GM19099 (cell line): ENCODE data around the gene GSTM4.

Experiments
- POLR2A ChIP-seq: IDR thresholded peaks from 3 replicates; pipeline ENCODE4 v1.6.1; 2011; ENCODE audit warnings: low read depth; ENCODE audit not compliant: insufficient read length; ENCODE audit errors: extremely low read depth

The GSTM4 gene

DNA sequence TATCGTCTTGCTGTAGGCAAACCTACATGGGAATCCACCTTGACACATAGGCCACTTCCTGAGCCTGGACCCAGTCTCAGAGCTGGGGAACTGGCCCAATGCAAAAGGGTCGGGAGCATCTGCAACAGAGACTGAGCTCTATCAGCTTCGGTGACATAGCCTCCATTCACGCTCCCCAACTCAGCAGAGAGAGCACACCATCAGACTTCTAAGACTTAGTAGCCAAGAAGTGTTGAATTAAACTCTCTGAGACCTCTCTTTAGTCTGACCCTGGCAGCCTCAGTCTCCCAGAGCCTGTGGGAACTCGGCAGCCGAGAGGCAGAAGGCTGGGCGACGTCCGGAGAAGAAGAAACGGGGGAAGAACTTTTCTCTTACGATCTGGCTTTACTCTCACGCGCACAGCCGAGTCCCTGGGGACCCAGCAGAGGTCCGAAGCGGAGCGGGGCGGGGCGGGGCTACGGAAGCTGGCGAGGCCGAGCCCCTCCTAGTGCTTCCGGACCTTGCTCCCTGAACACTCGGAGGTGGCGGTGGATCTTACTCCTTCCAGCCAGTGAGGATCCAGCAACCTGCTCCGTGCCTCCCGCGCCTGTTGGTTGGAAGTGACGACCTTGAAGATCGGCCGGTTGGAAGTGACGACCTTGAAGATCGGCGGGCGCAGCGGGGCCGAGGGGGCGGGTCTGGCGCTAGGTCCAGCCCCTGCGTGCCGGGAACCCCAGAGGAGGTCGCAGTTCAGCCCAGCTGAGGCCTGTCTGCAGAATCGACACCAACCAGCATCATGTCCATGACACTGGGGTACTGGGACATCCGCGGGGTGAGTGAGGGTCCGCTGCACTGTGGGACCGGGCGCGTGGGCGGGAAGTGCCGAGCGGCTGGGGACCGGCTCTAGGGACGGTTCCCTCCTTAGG is at the start of gene GSTM4:
GSTM4 (plus strand) TSS at position 485 of the 905 bp plus-strand sequence; CDS start at position 776, 291 bp downstream.
- peak; percentile 63 for TF ChIP-seq POLR2A

DNA sequence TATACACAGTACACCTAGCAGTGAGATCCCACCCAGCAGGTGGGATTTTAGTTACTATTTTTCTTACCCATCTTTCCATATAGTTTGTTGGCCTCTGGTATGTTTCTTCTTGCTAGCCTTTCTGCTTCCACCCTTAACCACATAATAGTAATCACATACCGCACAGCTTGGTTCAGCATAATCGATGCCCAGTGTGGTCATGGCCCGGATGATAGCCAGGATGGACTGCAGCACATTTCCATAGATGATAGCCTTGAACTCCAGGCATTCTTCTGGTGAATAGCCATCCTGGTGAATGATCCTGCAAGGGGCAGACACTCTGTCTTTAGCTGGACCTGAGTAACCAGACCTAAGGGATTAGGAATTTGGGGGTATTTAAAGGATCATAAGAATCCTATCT is 46.0 kb upstream of the GSTM4 start:
- no peak for TF ChIP-seq POLR2A

DNA sequence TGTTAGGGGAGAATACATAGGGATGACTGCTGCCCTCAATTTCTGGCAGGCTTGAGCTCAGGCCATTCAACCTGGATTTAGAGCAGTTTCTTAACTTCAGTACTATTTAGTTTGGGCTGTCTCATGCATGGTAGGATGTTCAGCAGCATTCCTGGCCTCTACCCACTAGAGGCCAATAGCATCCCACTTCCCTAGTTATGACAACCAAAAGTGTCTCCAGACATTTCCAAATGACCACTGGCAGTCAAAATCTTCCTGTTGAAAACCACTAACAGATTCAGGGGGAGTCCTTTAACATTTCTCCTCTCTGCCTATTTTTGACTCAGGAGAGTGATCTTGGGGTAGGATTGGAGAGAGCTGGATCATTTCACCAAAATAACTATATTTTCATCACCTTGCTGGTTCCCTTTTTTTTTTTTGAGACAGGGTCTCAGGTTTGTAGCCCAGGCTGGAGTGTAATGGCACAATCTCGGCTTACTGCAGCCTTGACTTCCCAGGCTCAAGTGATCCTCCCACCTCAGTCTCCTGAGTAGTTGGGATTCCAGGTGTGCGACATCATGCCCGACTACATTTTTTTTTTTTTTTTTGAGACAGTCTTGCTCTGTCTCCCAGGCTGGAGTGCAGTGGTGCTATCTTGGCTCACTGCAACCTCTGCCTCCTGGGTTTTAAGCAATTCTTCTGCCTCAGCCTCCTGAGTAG is 45.1 kb upstream of the GSTM4 start:
- TF ChIP-seq POLR2A, result no peak

DNA sequence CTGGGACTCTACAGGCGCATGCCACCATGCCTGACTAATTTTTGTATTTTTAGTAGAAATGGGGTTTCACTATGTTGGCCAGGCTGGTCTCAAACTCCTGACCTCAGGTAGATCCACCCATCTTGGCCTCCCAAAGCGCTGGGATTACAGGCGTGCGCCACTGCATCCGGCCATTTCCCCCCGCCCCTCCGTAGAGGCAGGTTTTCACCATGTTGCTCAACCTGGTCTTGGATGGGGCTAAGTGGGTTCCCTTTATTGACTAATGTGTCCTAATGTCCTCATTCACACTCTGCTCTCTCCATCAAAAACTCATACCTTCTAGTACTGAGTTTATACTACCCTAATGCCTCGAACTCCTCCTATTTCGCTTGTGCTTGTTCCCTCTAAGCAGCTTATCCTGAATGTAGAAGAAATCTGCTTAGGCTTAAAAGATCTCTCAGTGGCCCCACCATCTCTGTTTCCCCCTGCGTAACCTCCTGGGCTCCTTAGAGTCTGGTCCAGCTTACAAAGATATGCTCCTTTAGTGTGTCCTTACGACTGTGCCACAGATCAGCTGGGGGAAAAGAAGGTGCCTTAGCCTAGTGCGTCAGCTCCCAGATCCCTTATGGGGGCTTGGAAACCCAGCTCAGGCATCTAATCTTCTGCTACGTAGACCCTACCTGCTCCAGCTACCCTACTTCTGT is 44.5 kb upstream of the GSTM4 start:
- no peak for TF ChIP-seq POLR2A

DNA sequence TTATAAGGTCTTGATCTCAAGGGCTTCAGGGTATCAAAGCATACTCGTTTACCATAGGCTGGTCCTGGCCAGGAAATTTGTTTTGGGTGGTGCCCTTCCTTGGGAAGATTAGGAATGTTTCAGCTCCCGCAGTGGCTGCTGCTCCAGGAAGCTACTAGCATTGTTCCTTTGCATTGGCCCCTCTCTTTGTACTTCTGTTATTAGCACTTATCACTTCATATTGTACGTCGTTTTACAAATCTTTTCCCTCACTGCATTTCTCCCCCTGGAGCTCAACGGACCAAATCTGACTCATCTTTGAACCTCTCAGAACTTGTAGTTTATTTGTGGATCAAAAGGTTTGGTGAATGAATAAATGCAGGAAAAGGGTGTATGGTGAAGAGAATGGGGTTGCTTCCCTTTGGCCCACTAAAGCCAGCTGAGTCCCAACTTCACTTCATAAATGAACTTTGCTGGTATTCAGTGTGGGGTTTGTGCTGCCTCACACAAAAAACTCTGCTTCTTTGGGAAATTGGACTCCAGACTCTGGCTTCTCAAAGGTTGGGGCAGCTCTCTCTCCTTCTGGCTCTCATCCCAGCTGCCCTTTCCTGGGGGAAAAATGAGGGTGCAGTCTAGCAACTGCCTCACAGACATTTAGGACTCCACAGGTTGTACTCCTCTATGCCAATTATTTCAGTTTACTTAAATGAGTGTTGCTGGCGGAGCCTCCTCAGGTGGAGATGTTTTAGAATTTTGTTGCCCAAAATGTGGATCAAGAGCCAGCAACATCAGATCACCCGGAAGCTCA is 42.3 kb upstream of the GSTM4 start:
- TF ChIP-seq POLR2A, result no peak

DNA sequence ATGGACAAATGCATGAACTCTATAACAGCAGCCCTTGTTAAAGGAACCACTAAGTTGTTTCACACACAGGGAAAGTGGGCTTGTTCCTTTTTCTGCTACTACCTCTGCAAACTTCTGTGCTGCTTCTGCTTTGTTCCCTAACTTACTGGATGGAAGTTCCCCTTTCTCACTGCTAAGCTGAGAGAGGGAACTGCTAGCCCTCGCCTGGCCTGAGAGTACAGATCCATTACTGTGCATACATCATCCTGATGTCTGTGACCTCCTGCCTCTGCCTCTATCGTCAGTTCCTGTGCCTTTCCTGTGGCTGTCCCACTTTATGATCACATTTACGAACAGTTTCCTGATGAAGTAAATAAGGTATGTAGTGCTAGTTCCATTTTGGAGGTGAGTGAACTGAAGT is 40.0 kb upstream of the GSTM4 start:
- TF ChIP-seq POLR2A, result no peak

DNA sequence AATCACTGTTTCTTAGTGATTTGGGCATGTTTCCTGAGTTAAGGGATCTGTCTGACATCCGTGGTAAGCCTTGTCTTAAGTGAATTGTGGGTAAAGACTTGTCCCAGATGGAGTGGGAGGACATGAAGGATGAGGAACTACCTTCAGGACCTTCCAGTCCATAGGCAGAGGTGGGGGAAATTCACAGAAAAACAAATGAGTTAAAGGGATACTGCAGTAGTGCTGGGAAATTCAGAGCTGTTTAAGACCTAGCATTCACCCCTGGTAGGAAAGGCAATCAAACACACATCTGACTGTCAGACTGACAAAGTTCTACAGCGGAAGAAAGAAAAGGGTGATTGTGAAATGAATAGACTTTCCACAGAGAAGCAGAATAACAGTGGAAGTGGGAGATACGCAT is 39.5 kb upstream of the GSTM4 start:
- no peak for TF ChIP-seq POLR2A

DNA sequence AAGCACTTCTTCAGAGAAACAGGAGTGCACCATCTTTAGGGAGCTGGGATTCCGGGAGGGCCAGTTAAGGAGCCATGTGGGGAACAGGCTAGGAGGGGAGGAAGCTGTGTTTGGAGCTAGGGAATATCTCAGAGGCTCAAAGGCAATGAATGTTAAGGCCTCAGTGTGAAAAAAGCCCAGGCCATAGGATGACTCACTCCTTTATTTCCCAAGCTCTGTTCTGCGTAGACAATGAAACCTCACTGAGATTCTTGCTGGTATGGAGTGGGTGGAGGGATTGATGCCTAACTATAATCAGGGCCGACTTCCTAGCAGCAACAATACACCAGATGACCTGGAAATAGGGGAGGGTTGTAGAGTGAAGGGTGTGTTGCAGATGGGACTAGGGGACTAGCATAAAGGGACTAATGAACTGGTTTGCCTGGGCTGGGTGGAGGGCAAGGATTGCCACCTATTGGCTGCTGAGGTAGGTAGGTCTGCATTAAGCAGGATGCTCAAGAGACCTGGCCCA is 38.6 kb upstream of the GSTM4 start:
- TF ChIP-seq POLR2A, result no peak

DNA sequence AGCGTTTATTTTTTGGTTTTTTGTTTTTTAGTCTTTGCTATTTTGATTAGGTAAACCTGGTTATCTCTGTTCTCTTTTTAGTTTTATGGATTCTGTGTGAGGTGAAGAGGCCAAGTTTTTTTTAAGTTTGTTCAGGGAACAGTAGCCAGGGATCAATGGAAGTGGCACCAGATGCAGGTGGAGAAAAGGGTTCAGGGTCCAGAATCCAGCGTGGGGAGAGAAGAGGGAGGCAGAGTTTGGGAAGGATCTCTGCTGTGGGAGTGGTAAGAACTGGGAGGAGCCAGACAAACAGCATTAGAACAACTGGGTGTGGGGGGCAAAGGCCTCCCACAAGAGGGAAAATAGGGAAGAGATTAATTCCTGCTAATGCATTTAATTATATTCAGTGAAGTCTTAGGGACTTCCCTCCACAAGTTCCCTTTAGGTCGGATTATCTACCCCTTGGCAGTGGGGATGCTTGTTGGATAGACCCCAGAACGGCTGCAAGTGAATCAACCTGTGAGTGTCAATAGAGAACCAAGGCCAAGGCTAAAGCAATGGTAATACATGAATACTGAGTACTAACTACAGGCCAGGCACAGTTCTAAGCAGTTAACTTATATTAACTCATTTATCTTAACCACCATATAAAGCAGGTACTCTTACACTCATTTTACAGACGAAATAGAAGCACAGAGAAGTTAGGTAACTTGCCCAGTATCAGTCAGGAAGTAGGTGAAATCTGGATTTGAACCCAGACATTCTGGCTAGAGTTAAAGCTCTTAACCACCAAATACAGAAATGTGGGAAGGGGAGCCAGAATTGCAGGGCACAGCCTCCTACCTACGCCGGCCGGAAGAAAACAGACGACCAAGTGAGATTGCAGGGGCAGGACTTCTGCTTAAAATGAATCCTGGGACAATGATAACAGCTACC is 37.0 kb upstream of the GSTM4 start:
- TF ChIP-seq POLR2A, result no peak

DNA sequence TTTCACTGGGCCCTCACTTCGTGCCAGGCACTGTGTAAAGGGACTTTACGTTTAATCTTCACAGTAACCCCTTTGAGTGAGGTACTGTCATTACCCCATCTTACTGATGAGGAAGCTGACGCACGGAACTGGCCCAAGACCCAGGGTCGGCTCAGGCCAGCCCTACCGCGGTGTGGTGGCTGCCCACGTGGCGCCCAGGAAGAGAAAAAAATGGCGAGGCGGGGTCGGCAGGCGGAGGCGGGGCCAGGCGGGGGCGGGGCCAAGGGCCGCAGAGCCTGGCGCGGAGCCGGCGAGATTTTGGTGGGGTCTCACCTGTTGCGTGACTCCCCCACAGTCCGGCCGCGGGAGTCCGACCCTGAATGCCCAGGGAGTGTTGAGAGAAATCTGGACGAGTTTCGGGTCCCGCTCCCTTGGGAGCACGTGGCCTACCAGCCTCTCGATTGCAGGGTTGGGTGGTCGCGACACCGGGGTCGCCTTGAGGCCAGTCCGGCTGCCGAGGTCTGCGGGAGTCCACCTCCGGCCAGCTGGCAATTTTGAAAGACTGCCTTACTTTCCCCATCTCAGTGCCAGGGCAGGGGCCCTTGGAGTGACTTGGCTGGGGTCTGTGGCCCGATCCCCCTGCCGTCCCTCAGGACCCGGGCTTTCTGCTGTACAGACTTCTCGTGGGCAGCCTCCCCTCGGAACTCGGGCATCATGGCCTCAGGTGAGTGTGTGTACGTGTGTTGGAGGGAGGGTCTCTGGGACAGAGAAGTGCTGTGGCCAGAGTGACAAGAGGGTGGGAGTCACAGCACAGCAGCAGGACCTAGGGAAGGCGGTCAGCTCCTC is 36.1 kb upstream of the GSTM4 start, which contains the start of the genes AMPD2 and GNAT2:
AMPD2 (plus strand) TSS at position 262 of the 825 bp plus-strand sequence. CDS start 1,339 bp downstream, outside the sequence.
GNAT2 (minus strand) TSS at position 41 of the 825 bp plus-strand sequence. CDS start 6,746 bp downstream, outside the sequence.
- peak; percentile 79 for TF ChIP-seq POLR2A

DNA sequence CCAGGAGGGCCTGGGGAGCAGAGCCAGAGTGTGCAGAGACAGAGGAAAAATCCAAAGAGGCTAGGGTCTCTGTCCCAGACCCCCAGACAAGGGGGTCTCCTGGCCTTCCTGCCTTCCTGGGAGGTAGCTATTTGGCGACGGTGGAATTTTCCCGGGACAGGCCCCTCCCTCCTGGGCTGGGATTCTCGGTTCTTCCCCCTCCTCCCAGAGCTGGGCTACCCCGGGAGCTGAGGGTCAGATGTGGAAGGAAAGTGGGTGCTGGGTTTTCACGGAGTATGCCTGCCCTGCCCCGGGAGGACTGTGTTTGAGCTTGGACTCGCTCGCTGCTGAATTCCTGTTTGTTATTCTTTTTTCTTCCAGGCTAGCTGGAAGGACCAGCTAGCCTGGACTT is 35.5 kb upstream of the GSTM4 start:
- no peak for TF ChIP-seq POLR2A

DNA sequence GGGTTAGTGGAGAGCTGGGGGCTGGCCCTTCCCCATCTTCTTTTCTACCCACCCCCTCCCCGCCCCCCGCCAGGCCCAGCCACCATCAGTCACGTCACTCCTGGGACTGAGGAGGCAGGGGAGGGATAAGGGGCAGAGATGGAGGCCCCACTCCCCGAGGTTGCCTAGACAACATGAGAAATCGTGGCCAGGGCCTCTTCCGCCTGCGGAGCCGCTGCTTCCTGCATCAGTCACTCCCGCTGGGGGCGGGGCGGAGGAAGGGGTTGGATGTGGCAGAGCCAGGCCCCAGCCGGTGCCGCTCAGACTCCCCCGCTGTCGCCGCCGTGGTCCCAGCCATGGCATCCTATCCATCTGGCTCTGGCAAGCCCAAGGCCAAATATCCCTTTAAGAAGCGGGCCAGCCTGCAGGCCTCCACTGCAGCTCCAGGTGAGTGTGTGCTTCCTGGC is 35.0 kb upstream of the GSTM4 start:
- no peak for TF ChIP-seq POLR2A
